Thyroid gland (tissue), 4 donors: ENCODE data around the gene ASPHD1.
A peak's percentile ranks its signal among the peaks of the same experiment; 100 is the strongest.

Experiments used
- CTCF ChIP-seq, 6 experiments: fragments of 200-600 bp in 3 of 6; fragments of 450-650 bp in 3 of 6; sonication (generic) in 3 of 6; IDR thresholded peaks; one replicate each; pipeline ENCODE4 v1.5.1; 2016 to 2019; ENCODE audit warnings: antibody characterized with exemption in 6 of 6, mild to moderate bottlenecking in 2 of 6, inconsistent platforms in 1 of 6, moderate library complexity in 1 of 6
- POLR2A ChIP-seq, 2 donors: fragments of 450-650 bp; IDR thresholded peaks; one replicate each; pipeline ENCODE4 v1.6.1; 2017; ENCODE audit warnings: antibody characterized with exemption in 2 of 2, mild to moderate bottlenecking in 2 of 2, moderate library complexity in 1 of 2

DNA sequence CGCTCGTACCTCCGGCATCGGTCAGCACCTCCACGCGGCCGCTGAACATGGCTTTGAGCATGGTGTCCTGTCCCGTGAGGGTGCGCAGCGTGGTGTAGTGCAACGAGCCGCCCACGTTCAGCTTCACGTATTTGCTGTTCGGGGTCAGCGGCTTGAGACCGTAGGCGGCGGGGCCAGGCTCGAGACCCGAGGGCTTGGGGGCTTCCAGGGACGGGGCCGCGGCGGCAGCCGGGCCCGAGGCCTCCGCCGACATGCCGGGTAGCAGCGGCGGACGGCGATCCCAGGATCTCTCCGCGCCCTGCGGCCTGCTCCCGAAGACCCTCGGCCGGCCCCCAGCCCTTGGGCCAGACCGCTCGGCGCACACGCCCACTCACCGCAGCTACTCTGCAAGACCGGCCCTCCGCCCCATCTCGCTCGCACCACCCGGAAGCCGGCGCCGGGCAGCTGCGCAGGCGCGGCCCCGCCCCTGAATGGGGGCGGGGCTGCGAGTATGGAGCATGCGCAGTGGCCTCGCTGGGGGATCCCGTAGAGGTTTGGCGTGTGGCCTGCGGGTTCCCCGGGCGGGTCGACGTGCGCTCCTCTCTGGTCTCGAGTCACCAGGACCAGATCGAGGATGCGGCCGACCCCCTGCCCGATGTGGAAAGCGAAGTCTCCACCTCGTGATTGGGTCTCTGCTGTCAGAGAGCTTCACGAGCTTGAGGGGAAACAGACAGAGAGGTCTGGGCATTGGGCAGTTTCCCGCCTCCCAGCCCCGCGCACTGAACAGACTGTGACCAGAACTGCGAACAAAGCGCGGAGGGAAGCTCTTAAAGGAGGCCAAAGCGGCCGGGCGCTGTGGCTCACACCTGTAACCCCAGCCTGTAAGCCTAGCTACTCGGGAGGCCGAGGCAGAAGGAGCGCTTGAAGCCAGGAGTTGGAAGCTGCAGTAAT lies 25.8 kb downstream of the ASPHD1 start, which contains the start of gene KCTD13:
- TF ChIP-seq CTCF (IDR thresholded peaks at IDR 0.05) (no peak), POLR2A (IDR thresholded peaks at IDR 0.05) (peak in 1 of 2 donors; percentile 86)
